ENCODE measurements around the gene RAPSN. TPM values are rescaled to one million over a fixed set of nuclear protein-coding genes. Genes with fewer than 3 reads are reported as not detected.
"Not testable (repeated sequence)": the region's sequence is repeated elsewhere in the genome, so short reads cannot be mapped to it uniquely, and the experiment has no call there.

Gene RAPSN
- total RNA-seq, 4 donors from 2014 or later: not detected

- not testable (repeated sequence) for H3K4me1 ChIP-seq, H3K27me3 ChIP-seq, H3K27ac ChIP-seq, H3K4me3 ChIP-seq, H3K9me3 ChIP-seq, H3K36me3 ChIP-seq
- intact Hi-C loops (cut with DNase I; ENCODE audit: low total_unique reads): loop anchor here (5.0 kb wide), 1 partner anchor 77 kb away; the partner anchor contains the start of gene SPI1
- peak; percentile 62 to 74 (median 69) for TF ChIP-seq CTCF (IDR thresholded peaks at IDR 0.05)
- 2 to 14% methylated on average over 6 to 8 of the region's 8 CpGs for WGBS, 2 donors (ENCODE audit: low coverage in 1 of 2)
- in situ Hi-C loops (cut with MboI; ENCODE audit: low pct_ligation_motif_present in 1 of 4, low pct_unique_long_range_greater_than_20kb in 1 of 4, low sequenced_read_pairs in 3 of 4): loop anchor here in 1 of 4 donors (25.0 kb wide), 1 partner anchor 108 kb away; the partner anchor contains the start of genes CELF1 and PTPMT1
- DNase-seq: peak; percentile 77
Observed at GRCh38 chr11:47454258-47454671, 5.3 kb upstream of the RAPSN start.

- Histone ChIP-seq H3K9me3 (no peaks in the 10 kb centered on the region), H3K27ac (no peak overlapping the region), H3K4me1 (peaks cover 0 to 3% (median 0%) of the 10 kb centered on the region in 4 donors), H3K27me3 (no peaks in the 10 kb centered on the region), H3K4me3 (no peak overlapping the region), H3K36me3 (no peaks in the 10 kb centered on the region)
- WGBS, 2 donors (ENCODE audit: low coverage in 1 of 2): 92 to 100% methylated on average over 2 to 8 of the region's 8 CpGs
- intact Hi-C loops (cut with DNase I; ENCODE audit: low total_unique reads) (loop anchor here (5.0 kb wide), 1 partner anchor 76 kb away; the partner anchor contains the start of gene SPI1), in situ Hi-C loops (cut with MboI; ENCODE audit: low pct_ligation_motif_present in 1 of 4, low pct_unique_long_range_greater_than_20kb in 1 of 4, low sequenced_read_pairs in 3 of 4) (loop anchor here in 1 of 4 donors (25.0 kb wide), 1 partner anchor 109 kb away; the partner anchor contains the start of genes CELF1 and PTPMT1)
- DNase-seq: no peak
- no peak for TF ChIP-seq EP300 (IDR thresholded peaks at IDR 0.05; ENCODE audit: low read depth)
- no peak for TF ChIP-seq POLR2A (IDR thresholded peaks at IDR 0.05)
- TF ChIP-seq POLR2AphosphoS5 (IDR thresholded peaks at IDR 0.05): no peak
- TF ChIP-seq CTCF (IDR thresholded peaks at IDR 0.05): no peak
Observed at GRCh38 chr11:47453365-47453764, 4.4 kb upstream of the RAPSN start.

DNA sequence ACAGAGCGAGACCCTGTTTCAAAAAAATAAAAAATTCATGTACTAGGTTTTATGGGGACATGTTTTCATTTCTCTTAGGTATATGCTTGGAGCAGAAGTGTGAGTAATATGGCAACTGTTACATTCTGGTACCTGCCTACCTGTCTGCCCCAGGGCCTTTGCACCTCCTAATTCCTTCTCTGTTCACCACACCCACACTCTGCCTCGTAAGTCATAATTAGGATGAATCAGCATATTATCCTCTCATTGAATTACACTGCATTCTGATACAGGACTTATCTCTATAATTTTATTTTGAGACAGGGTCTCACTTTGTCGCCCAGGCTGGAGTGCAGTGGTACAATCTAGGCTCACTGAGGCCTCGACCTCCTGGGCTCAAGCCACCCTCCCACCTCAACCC, 3.1 kb upstream of the RAPSN start:
- intact Hi-C loops (cut with DNase I; ENCODE audit: low total_unique reads): loop anchor here (5.0 kb wide), 1 partner anchor 75 kb away; the partner anchor contains the start of gene SPI1
- no peaks in the 10 kb centered on the region for H3K27me3 ChIP-seq
- in situ Hi-C loops (cut with MboI; ENCODE audit: low pct_ligation_motif_present in 1 of 4, low pct_unique_long_range_greater_than_20kb in 1 of 4, low sequenced_read_pairs in 3 of 4): loop anchor here in 1 of 4 donors (25.0 kb wide), 1 partner anchor 110 kb away; the partner anchor contains the start of genes CELF1 and PTPMT1

DNA sequence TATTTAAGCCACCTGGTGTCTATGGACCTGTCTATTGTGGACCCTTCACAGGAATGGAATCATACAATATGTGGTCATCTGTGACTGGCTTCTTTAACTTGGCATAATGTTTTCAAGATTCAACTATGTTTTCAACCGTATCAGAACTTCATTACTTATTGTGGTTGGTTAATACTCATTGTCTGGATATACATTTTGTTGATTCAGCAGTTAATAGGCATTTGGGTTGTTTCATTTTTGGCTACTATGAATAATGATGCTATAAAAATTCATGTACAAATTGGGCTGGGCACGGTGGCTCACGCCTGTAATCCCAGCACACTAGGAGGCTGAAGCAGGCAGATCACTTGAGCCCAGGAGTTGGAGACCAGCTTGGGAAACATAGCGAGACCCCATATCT, 2.5 kb upstream of the RAPSN start:
- intact Hi-C loops (cut with DNase I; ENCODE audit: low total_unique reads) (loop anchor here (5.0 kb wide), 1 partner anchor 74 kb away; the partner anchor contains the start of gene SPI1), in situ Hi-C loops (cut with MboI; ENCODE audit: low pct_ligation_motif_present in 1 of 4, low pct_unique_long_range_greater_than_20kb in 1 of 4, low sequenced_read_pairs in 3 of 4) (loop anchor here in 1 of 4 donors (25.0 kb wide), 1 partner anchor 111 kb away; the partner anchor contains the start of genes CELF1 and PTPMT1)
- no peak overlapping the region for H3K4me3 ChIP-seq
- no peaks in the 10 kb centered on the region for H3K9me3 ChIP-seq
- H3K27ac ChIP-seq: no peak overlapping the region
- no peak for TF ChIP-seq CTCF (IDR thresholded peaks at IDR 0.05)
- no peaks in the 10 kb centered on the region for H3K36me3 ChIP-seq
- H3K4me1 ChIP-seq: peaks cover 0 to 3% (median 0%) of the 10 kb centered on the region in 4 donors
- DNase-seq: no peak
- 80 to 88% methylated on average over 1 to 4 of the region's 4 CpGs for WGBS, 2 donors (ENCODE audit: low coverage in 1 of 2)
- H3K27me3 ChIP-seq: no peaks in the 10 kb centered on the region

More for the DNA sequence above, 3.1 kb upstream of the RAPSN start:
- no peak for DNase-seq
- peaks cover 0 to 3% (median 0%) of the 10 kb centered on the region in 4 donors for H3K4me1 ChIP-seq
- no peak overlapping the region for H3K4me3 ChIP-seq
- H3K9me3 ChIP-seq: no peaks in the 10 kb centered on the region
- 86 to 93% methylated on average over 1 to 4 of the region's 4 CpGs for WGBS, 2 donors (ENCODE audit: low coverage in 1 of 2)
- TF ChIP-seq EP300 (IDR thresholded peaks at IDR 0.05; ENCODE audit: low read depth) (no peak), POLR2AphosphoS5 (IDR thresholded peaks at IDR 0.05) (no peak), CTCF (IDR thresholded peaks at IDR 0.05) (no peak), POLR2A (IDR thresholded peaks at IDR 0.05) (no peak)
- H3K36me3 ChIP-seq: no peaks in the 10 kb centered on the region
- H3K27ac ChIP-seq: no peak overlapping the region

Measured in transverse colon (tissue), 4 donors.